OCI-LY1 (cell line): Measurements from ENCODE around the gene LARP4.

ENCODE experiments used
- EZH2 ChIP-seq: fragments of 200-600 bp; sonication (generic), shearing (Covaris generic); IDR thresholded peaks from 2 replicates; pipeline ENCODE4 v1.8.0; 2017; ENCODE audit warnings: borderline replicate concordance, mixed run types, mild to moderate bottlenecking, antibody characterized with exemption, low read length, moderate library complexity, mixed read lengths
- TF ChIP-seq, protein P1 (sequence below): fragments of 200-600 bp; sonication (generic), shearing (Covaris generic); IDR thresholded peaks from 2 replicates; pipeline ENCODE4 v1.5.1; 2017; ENCODE audit warnings: mild to moderate bottlenecking, antibody characterized with exemption, low read length, moderate library complexity, mixed read lengths

GRCh38 chr12:50354908-50355307 lies 45.8 kb upstream of the LARP4 start:
- no peak for TF ChIP-seq EZH2
- TF ChIP-seq, protein P1, sequence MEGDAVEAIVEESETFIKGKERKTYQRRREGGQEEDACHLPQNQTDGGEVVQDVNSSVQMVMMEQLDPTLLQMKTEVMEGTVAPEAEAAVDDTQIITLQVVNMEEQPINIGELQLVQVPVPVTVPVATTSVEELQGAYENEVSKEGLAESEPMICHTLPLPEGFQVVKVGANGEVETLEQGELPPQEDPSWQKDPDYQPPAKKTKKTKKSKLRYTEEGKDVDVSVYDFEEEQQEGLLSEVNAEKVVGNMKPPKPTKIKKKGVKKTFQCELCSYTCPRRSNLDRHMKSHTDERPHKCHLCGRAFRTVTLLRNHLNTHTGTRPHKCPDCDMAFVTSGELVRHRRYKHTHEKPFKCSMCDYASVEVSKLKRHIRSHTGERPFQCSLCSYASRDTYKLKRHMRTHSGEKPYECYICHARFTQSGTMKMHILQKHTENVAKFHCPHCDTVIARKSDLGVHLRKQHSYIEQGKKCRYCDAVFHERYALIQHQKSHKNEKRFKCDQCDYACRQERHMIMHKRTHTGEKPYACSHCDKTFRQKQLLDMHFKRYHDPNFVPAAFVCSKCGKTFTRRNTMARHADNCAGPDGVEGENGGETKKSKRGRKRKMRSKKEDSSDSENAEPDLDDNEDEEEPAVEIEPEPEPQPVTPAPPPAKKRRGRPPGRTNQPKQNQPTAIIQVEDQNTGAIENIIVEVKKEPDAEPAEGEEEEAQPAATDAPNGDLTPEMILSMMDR: no peak
